Duodenal mucosa (tissue), 2 donors: ENCODE results near the gene PPP1R14C.

Experiments used
- H3K27ac ChIP-seq: one replicate; pipeline ENCODE4 v1.7.0; 2013; ENCODE audit warnings: low read depth, low read length
- H3K27me3 ChIP-seq, 2 donors: one replicate each; pipeline ENCODE4 v1.7.0; 2013; ENCODE audit warnings: low read length in 2 of 2, control low read depth in 1 of 2; ENCODE audit not compliant: insufficient read depth in 2 of 2, control insufficient read depth in 1 of 2
- H3K36me3 ChIP-seq, 2 donors: one replicate each; pipeline ENCODE4 v1.7.0; 2013; ENCODE audit warnings: low read length in 2 of 2, control low read depth in 1 of 2; ENCODE audit not compliant: insufficient read depth in 2 of 2, control insufficient read depth in 1 of 2
- H3K4me1 ChIP-seq, 2 donors: one replicate each; pipeline ENCODE4 v1.7.0; 2013; ENCODE audit warnings: low read length in 2 of 2, control low read depth in 1 of 2; ENCODE audit not compliant: insufficient read depth in 2 of 2, control insufficient read depth in 1 of 2
- H3K4me3 ChIP-seq, 2 donors: one replicate each; pipeline ENCODE4 v1.7.0; 2013; ENCODE audit warnings: low read length in 2 of 2, low read depth in 1 of 2
- H3K9ac ChIP-seq, 2 donors: one replicate each; pipeline ENCODE4 v1.7.0; 2013; ENCODE audit warnings: low read length in 2 of 2, low read depth in 1 of 2
- H3K9me3 ChIP-seq, 2 donors: one replicate each; pipeline ENCODE4 v1.7.0; 2013; ENCODE audit warnings: low read length in 2 of 2, control low read depth in 1 of 2; ENCODE audit not compliant: control insufficient read depth in 1 of 2

The PPP1R14C gene

DNA sequence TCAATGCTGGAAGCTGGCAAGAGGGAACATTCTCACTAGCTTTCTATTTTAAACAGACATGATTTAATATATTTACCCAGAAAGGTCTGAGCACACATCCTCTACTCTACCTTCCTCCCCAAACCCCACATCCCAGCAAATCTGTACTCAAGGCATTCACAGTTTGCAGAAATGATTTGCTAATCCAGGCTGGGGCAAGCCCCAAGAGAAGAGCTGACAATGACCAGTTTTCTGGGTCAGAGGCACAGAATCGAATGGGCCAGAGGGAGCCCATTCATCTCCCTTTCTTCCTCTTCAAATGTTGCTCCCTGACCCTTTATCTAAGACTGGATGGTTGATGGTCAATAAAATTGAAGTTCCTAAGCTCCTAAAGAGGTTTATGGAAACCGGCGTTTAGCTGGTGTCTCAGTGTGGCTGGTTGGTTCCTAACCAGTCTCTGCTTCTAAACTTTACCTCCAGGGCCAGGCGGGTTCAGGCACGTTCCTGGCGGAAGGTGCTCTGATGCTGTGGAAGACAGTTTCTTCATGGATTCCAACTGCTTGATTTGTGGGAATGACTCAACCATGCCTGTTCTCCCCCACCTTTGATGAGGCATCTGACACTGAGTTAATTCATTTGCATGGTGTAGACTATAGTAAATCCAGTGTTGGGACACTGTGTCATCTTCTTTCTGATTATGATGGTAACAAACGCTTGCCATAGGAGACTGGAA is 129.6 kb downstream of the PPP1R14C start:
- peaks cover 0 to 4% of the 10 kb centered on the region in 2 donors for H3K27me3 ChIP-seq
- no peak overlapping the region for H3K27ac ChIP-seq
- H3K9me3 ChIP-seq = no peaks in the 10 kb centered on the region
- no peak overlapping the region for H3K4me3 ChIP-seq
- H3K9ac ChIP-seq = no peak overlapping the region
- H3K36me3 ChIP-seq = no peaks in the 10 kb centered on the region
- no peaks in the 10 kb centered on the region for H3K4me1 ChIP-seq

DNA sequence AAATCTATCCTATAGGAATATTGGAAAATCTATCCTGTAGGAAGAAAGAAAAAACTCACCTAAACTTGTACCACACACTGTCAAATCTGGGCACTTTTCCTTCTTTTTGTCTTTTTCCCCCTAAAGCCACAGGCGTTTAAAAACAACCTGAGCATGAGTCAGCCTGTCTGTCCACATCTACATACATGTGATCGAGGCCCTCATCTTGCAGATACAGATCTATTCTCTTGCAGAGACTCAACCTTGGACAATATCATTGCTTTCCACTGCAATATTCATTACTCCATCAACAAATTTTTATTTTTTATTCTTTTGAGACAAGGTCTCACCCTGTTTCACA is 130.1 kb downstream of the PPP1R14C start:
- no peaks in the 10 kb centered on the region for H3K36me3 ChIP-seq
- H3K9me3 ChIP-seq = no peaks in the 10 kb centered on the region
- peaks cover 0 to 4% of the 10 kb centered on the region in 2 donors for H3K27me3 ChIP-seq
- H3K4me1 ChIP-seq = no peaks in the 10 kb centered on the region
- no peak overlapping the region for H3K9ac ChIP-seq
- H3K4me3 ChIP-seq = no peak overlapping the region
- no peak overlapping the region for H3K27ac ChIP-seq

DNA sequence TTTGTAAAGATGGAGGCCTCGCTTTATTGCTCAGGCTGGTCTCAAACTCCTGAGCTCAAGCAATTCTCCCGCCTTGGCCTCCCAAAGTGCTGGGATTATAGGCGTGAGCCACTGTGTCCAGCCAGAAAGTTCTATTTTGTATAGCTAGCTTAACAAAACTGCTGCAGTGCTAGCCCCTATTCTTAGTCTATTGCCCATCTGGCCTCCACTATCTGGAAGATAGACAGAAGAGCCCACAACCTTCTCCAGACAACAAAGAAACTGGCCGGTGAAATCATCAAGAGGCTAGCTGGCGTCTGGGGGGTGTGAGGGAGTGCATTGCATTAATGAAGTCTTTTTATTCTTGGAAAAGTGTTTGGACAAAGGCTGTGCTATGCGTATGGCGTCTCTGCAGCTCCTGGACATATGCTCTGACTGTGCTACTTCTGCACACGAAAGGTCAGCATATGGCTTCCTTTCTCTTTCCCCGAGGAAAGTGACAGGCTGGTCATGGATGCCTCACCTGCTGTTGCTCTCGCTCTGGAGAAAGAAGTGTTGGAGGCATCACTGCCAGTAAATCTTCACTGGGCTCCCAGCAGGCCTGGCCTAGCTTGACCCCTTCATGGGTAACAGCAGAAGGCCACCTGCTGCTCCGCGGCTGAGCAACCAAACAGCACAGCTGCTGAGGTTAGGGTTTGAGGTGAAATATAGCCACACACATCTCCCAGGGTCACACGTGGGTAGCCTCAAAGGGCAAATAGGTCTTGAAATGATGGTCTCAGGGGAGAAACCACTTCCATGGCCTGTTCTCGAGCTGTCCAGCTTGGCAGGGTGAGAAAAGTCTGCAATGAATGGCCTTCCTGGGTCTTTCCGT is 130.8 kb downstream of the PPP1R14C start:
- peaks cover 0 to 4% of the 10 kb centered on the region in 2 donors for H3K27me3 ChIP-seq
- H3K27ac ChIP-seq = no peak overlapping the region
- H3K9ac ChIP-seq = no peak overlapping the region
- H3K4me3 ChIP-seq = no peak overlapping the region
- no peaks in the 10 kb centered on the region for H3K4me1 ChIP-seq
- no peaks in the 10 kb centered on the region for H3K36me3 ChIP-seq
- no peaks in the 10 kb centered on the region for H3K9me3 ChIP-seq

DNA sequence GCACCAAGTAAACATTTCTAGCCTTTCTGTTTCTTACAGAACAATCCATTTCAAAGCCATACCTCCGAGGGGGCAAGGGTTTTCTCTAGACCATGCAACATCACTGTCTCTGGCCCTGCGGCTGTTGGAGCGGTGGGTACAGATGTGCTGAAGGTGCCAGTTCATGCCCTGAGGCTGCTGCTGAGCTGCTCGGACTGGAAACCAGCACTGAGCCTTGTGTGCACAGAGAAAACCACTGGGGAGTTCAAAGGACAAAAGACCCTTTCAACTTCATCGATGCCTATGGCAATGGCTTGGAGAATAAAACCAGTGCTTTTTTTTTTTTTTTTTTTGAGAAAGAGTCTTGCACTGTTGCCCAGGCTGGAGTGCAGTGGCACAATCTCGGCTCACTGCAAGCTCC is 132.6 kb downstream of the PPP1R14C start:
- Histone ChIP-seq H3K9ac (no peak overlapping the region), H3K4me1 (no peaks in the 10 kb centered on the region)

DNA sequence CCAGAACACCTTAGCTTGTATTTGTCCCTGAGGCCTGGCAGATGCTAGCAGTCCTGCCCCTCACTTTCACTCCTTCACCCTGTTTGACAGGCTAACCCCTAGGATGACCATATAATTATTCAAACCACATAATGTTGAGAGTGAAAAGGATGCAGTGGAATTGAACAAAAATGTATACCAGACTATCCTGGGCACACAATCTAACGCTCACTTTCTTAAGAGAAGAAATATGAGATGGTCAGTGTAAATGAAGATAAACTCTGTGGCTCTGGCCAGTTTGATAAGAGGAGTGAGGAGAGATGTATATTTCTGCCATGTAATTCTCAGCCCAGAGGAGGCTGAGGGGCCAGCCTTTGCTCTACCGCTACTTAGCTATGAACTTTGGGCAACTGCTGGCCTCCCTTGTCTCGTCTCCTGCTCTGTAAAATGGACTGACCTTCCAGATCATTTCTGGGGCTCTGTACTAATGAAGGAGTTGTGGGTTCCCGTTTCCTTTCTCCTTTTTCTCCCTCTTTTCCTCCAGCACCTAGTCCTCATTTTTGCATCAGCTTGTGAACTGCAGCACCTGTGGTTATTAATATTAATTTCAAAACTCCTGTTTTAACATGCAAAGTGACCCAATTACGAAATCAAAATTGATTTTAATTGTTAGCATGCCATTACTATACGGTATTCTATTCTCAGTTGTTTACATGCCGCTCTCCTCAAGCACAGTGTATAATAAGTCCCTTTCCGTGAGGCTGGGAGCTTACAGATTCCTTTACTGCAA is 133.5 kb downstream of the PPP1R14C start:
- no peaks in the 10 kb centered on the region for H3K9me3 ChIP-seq
- H3K27ac ChIP-seq = no peak overlapping the region
- H3K36me3 ChIP-seq = no peaks in the 10 kb centered on the region
- no peak overlapping the region for H3K4me3 ChIP-seq
- peaks cover 0 to 4% of the 10 kb centered on the region in 2 donors for H3K27me3 ChIP-seq
- no peak overlapping the region for H3K9ac ChIP-seq
- H3K4me1 ChIP-seq = no peaks in the 10 kb centered on the region

More for the DNA sequence above, 132.6 kb downstream of the PPP1R14C start:
- Histone ChIP-seq H3K4me3 (no peak overlapping the region), H3K36me3 (no peaks in the 10 kb centered on the region), H3K27ac (no peak overlapping the region), H3K9me3 (no peaks in the 10 kb centered on the region), H3K27me3 (peaks cover 0 to 4% of the 10 kb centered on the region in 2 donors)

DNA sequence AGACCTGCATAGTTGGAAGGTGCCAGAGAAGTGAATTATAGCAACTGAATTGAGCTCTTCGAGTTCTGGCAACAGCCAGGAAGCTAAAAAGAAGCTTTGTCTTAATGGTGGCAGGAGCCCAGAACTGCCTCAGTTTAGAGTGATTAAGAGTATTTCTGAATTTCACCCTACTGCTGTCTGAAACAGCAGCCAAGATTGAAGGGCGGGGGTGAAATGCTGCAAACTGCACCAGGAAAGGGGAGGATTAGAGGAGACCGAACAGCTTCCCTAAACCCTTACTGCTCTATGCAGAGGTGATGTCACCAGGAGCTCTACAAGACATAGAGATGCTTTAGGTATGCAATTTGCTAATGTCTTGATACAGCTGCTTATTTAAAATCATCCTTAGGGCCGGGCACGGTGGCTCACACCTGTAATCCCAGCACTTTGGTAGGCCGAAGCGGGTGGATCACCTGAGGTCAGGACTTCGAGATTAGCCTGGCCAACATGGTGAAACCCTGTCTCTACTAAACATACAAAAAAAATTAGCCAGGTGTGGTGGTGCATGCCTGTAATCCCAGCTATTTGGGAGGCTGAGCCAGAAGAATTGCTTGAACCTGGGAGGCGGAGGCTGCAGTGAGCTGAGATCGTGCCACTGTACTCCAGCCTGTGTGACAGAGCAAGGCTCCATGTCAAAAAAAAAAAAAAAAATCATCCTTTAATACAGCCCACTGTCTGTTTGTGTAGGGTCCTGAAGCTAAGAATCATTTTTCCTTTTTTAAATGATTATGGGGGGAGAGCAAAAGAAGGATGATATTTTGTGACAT is 134.3 kb downstream of the PPP1R14C start:
- H3K4me1 ChIP-seq = no peaks in the 10 kb centered on the region
- H3K9me3 ChIP-seq = no peaks in the 10 kb centered on the region
- no peak overlapping the region for H3K27ac ChIP-seq
- no peak overlapping the region for H3K4me3 ChIP-seq
- no peaks in the 10 kb centered on the region for H3K36me3 ChIP-seq
- H3K9ac ChIP-seq = no peak overlapping the region
- H3K27me3 ChIP-seq = peaks cover 0 to 4% of the 10 kb centered on the region in 2 donors

DNA sequence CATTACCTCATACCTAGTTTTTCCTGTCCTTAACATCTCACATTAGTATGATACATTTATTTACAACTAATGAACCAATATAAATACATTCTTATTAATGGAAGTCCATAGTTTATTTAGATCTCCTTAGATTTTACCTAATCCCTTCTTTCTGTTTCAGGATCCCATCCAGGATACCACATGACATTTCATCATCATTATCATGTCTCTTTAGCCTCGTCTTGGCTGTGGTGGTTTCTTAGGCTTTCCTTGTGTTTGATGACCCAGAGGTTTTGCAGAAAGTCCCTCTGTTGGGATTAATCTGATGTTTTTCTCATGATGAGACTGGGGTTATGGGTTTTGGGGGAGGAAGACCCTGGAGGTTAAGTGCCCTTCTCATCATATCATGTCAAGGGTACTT is 136.7 kb downstream of the PPP1R14C start:
- Histone ChIP-seq H3K36me3 (no peaks in the 10 kb centered on the region), H3K27me3 (peaks cover 0 to 4% of the 10 kb centered on the region in 2 donors)

DNA sequence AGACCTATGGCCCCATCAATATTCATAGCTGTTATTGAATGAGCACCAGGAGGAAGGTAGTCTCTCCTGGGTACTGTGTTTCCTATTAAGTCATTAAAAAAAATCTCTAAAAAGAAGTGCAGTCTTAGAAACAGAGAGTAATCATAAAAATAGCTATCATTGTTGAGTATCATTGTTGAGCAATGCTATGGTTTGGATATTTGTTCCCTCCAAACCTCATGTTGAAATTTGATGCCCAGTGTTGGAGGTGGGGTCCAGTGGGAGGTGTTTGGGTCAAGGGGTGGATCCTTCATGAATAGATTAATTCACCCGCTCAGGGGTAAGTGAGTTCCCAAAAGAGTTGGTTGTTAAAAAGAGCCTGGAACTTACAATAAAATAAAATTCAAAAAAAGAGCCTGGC is 137.9 kb downstream of the PPP1R14C start:
- H3K27me3 ChIP-seq = no peaks in the 10 kb centered on the region
- no peak overlapping the region for H3K4me3 ChIP-seq
- no peaks in the 10 kb centered on the region for H3K36me3 ChIP-seq

More for the DNA sequence above, 136.7 kb downstream of the PPP1R14C start:
- Histone ChIP-seq H3K9me3 (no peaks in the 10 kb centered on the region), H3K4me3 (no peak overlapping the region), H3K9ac (no peak overlapping the region), H3K4me1 (no peaks in the 10 kb centered on the region), H3K27ac (no peak overlapping the region)

DNA sequence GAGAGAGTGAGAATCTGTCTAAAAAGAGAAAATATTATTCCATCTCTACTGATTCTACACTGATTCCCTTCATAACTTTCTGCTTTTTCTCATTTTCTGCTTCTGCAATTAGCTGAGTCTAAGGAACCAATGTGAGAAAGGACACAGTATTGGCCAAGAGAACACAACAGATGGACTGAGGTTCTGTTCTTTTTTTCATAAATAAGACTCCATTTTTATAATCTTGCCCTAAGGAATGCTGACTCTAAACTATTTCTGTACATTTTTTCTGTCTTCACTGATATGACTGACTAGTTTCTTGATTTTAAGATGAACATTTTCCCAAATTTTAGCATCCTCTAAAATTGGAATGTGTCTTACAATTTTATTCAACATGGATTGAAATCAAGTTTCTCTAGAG is 138.9 kb downstream of the PPP1R14C start:
- H3K9me3 ChIP-seq = no peaks in the 10 kb centered on the region
- H3K4me3 ChIP-seq = no peak overlapping the region
- no peaks in the 10 kb centered on the region for H3K27me3 ChIP-seq
- H3K9ac ChIP-seq = no peak overlapping the region
- no peaks in the 10 kb centered on the region for H3K36me3 ChIP-seq
- H3K4me1 ChIP-seq = no peaks in the 10 kb centered on the region
- no peak overlapping the region for H3K27ac ChIP-seq

More for the DNA sequence above, 137.9 kb downstream of the PPP1R14C start:
- no peaks in the 10 kb centered on the region for H3K4me1 ChIP-seq
- H3K9ac ChIP-seq = no peak overlapping the region
- no peak overlapping the region for H3K27ac ChIP-seq
- no peaks in the 10 kb centered on the region for H3K9me3 ChIP-seq
